ENCODE measurements around the gene CHID1.

- TF ChIP-seq CTCF (IDR thresholded peaks at IDR 0.05) = no peak
- no peak for TF ChIP-seq POLR2AphosphoS5 (IDR thresholded peaks at IDR 0.05; ENCODE audit: insufficient read depth in 1 of 2, low read depth in 1 of 2)
These were observed 45.7 kb downstream of the CHID1 start for GRCh38 chr11:864898-865297.
